T follicular helper cell (primary cell): ENCODE results near the gene RSPH10B.
"Not testable (repeated sequence)": the region's sequence is repeated elsewhere in the genome, so short reads cannot be mapped to it uniquely, and the experiment has no call there.

ENCODE experiments used
- DNase-seq: peaks from one replicate; pipeline ENCODE4 v3.0.0-alpha.2; 2020; ENCODE audit warnings: low read depth
- total RNA-seq, 2 experiments: gene quantifications; one replicate each; lab custom pipeline; 2026; lab: John Stamatoyannopoulos, UW

RSPH10B gene
- total RNA-seq: 0.04 to 0.06 reads per million in 2 experiments

- DNase-seq: not testable (repeated sequence)
Observed at GRCh38 chr7:5970347-5970911, at the start of gene RSPH10B. TSS of gene RSPH10B (minus strand) at chr7:5970689. CDS start at chr7:5967116, 3,573 bp downstream.

DNA sequence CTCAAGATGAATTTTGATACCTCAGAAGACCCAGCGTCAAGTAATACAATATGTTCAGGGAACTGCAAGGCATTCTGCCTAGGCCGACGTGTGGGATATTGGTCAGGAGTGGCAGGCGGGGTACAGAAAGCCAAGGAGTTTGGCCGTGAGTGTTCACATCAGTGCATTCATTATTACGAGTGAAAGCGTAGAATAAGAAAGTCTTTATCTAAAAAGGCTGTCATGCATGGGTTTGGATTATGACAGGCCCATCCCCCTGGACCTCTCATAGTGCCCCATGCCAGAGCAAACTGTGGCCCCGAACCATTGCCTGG, 46.1 kb upstream of the RSPH10B start:
- no peak for DNase-seq

DNA sequence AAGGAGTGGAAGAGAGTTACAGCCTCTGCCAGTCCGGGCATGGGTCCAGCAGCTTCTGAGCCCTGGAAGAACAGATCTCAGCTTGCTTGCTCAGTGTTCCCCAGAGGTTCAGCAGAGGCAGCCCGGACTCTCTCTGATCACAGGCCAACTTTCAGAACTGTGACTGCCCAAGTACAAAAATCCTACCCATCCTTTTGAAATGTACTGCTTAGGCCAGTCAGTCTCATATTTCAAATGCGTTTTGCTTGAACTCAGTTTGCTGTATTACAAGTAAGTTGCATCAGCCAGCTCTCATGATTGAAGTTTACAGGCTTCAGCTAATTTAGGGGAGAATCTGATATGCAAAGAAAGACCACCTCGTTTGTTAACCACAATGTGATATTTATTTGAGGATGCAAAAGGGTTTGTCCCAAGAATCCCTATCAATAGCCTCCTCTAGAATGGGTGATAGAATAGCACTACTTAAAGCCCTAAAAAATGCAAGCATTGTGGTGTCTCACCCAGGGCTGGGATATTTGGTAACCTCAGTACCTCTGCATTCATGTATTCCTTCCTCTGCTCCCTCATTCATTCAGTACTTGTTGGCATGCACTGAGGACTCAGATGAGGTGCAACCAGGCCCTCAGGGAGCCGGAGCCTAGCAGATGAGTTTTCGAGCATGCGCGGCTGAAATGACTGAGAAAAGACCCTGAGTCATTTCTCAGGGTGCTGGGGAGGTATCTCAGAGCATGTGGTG, 45.6 kb upstream of the RSPH10B start:
- no peak for DNase-seq

GRCh38 chr7:6012355-6013104, 42.0 kb upstream of the RSPH10B start:
- DNase-seq: no peak

DNA sequence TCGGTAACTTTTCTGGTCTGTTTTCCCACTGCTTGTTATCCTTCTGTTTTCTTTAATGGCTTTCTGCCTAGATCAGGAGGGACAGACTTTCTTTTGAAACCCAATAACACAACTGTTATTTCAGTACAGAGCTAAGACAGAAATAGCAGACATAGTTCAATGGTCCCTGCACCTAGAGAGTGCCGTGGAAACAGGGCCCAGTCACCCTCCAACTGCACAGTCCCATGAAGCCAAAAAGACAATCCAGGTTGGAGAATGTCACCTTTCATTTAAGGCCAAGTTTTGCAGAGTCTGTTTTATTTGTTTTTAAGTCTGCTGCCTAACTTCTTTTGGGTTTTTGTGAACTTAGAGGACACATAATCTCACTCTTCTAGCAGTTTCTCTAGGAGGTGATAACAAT, 41.1 kb upstream of the RSPH10B start:
- DNase-seq: no peak

DNA sequence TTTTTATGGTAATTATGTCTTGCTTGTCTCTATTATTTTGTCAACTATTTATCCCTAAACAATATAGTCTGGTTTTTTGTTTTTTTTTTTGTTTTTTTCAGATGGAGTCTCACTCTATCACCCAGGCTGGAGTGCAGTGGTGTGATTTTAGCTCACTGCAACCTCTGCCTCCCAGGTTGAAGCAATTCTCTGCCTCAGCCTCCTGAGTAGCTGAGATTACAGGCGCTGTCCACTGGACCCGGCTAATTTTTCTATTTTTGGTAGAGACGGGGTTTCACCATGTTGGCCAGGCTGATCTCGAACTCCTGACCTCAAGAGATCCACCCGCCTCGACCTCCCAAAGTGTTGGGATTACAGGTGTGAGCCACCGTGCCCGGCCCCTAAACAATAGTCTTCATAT, 39.9 kb upstream of the RSPH10B start:
- DNase-seq: not testable (repeated sequence)

DNA sequence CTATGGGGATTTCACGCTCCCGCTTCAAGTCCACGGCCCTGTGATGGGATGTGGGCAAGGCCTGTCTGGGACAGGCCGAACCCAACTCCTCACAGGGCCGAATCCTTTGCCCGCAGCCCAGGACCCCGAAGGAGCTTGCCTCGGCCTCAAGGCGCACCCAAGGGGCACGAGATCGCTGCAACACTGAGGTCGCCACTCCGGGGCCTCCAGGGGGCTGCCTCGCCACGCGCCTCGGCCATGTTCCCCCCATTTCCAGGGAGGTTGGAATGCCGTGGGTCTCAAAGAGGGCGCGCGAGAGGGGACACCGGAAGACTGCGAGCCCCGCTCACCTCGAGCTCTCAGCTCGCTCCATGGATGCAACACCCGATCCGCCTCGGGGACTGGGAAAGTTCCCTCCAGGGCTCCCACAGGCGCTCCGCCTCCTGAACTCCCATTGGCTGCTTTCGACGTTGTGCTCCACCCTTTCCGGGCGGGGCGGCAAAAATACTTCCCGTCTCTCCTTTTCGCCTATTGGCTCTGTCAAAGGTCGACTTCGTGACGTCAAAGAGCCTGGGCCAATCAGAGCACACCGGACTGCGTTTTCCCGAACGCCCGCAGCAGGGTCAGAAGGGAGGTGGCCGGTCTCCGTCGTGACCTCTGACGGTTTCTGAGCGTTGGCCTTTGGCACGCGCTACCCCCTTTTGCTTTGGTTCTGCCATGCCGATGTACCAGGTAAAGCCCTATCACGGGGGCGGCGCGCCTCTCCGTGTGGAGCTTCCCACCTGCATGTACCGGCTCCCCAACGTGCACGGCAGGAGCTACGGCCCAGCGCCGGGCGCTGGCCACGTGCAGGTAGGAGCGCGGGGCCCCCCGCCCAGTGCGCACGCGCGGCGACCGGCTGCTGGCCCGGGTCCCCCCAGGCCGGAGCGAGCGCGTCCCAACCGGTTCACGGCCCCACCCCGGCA, 38.5 kb upstream of the RSPH10B start, which contains the start of the genes AIMP2 and PMS2:
TSS of gene AIMP2 (plus strand) at position 605 of the 944 bp plus-strand sequence. CDS start at position 697, 92 bp downstream.
TSS of gene PMS2 (minus strand) at position 382 of the 944 bp plus-strand sequence. CDS start at position 352, 30 bp downstream.
- DNase-seq: peak; percentile 94

DNA sequence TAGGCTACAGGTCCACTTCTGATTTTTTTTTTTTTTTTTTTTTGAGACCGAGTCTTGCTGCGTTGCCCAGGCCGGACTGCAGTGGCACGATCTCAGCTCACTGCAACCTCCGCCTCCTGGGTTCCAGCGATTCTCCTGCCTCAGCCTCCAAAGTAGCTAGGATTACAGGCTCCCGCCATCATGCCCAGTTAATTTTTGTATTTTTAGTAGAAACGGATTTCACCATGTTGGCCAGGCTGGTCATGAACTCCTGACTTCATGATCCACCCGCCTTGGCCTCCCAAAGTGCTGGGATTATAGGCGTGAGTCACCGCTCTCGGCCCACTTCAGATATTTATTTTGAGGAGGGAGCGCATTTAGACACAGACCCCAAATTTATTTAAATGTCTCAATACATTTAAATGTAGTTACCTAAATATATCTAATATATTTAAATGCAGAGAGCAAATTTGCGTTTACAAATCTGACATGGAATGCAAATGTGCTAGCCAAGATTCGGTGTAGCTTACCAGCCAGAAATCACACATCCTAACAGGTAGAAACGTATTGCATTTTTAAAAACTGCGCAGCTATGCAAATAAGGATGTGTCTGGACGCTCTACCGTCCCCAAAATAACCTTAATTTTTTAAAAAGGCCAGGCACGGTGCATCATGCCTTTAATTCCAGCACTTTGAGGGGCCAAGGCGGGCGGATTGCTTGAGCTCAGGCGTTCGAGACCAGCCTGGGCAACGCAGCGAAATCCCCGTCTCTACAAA, 37.5 kb upstream of the RSPH10B start:
- DNase-seq: not testable (repeated sequence)

DNA sequence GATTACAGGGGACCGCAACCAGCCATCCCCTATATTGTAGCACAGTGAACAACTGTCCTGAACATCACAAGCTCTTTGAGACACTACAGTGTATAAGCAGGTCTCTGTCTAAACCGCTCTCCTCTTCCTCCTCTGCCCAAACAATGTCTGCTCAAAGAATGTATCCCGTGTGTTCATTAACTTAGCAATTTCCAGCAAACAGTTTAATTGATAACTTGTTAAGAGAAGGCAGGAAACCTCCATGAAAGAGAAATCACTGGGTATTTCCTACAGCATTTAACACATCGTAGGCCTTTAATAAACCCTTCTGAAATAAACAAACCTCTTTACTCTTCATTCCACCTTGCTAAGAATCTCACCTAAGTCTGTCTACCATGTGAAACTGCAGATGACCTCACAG, 36.9 kb upstream of the RSPH10B start:
- DNase-seq: no peak

GRCh38 chr7:5997210-5997808, 26.8 kb upstream of the RSPH10B start:
- DNase-seq: peak; percentile 41

DNA sequence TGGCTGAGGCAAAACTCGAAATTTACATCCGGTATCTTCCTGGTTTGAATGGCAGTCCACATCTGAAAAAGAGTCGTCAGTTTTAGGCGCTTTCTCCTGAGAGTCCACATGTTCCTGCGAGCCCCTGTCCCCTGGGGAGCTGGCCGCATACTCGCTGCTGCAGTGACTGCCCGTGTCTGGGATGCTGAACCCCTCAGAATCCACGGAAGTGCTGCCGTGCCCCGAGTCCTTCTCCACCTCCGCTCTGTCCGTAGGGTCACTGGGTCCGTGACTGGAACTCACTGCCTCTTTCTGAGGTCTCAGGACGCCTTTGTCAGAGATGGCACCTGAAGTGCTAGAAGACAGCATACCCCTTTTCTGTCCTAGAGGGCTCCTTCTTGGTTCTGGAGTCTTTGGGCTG, 16.6 kb upstream of the RSPH10B start:
- DNase-seq: not testable (repeated sequence)

DNA sequence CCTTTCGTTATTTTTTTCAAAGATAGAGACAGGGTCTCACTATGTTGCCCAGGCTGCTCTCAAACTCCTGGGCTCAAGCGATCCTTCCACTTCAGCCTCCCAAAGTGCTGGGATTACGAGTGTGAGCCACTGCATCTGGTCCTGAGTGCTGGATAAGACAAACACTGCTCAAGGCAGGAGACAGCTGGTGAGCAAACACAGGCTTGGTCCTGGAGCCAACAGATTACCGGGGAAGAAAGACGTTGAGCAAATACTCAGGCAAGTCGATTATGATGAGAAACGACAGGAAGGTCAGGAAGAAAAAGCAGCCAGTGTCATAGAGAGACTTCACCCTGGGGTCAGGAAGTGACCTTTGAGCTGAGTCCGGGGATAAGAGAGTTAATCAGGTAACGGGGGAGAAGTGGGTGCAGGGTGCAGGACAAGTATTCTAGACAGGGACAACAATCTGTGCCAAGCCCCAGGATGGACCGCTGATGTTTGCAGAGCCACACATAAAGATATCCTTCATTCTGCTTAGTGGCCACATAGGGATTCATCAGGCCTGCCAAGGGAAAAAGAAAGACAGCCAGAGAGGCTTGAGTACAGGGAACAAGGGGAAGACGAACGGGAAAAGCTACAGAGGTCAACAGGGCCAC, 9.3 kb upstream of the RSPH10B start:
- not testable (repeated sequence) for DNase-seq

DNA sequence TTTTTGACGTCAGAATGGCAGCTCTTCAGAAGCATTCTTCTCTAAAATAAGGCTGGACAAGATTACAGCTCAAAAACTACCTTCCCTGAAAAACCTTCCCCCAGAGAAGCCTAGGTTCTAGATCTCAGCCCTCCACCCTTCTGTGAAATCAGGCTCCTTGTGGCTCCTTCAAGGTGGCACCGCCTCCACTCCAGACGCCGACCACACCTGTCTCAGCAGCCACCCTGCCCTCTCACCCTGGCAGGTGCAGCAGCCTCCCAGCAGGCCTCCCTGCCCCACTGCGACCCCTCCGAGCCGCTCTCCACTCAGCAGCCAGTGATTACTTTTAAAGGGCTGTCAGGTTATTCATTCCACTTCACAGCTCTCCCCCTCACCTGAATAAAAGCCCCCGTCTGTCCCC, 3.1 kb upstream of the RSPH10B start:
- not testable (repeated sequence) for DNase-seq

DNA sequence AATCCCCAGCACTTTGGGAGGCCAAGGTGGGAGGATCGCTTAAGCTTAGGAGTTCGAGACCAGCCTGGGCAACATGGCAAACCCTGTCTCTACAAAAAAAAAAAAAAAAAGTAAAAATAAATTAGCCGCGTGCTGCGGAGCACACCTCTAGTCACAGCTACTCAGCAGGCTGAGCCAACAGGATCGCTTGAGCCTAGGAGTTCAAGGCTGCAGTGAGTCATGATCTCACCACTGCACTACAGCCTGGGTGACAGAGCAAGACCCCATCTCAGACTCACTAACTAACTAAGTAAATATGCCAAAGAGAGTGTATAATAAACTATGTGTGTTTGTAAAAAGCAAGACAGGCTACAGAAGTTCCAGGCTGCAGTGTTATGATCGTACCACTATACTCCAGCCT, 6.7 kb downstream of the RSPH10B start:
- DNase-seq: not testable (repeated sequence)

DNA sequence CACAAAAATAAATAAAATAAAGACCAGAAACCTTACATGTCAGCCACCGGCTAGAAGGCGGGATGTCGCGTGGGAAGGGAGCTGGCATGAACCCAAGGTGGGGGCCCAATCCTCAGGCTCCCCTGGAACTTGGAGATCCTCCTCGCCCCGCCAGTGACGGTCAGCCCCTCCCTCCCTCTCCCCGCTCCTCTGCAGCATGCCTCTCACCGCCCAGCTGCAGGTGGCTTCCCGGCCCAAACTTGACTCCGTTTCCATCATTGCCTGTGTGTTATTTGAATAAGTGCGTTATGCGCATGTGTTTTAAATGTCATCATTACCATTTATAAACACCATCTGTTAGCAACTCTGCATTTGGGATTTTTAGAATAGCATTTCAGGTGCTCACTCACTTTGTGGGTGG, 7.3 kb downstream of the RSPH10B start:
- not testable (repeated sequence) for DNase-seq

DNA sequence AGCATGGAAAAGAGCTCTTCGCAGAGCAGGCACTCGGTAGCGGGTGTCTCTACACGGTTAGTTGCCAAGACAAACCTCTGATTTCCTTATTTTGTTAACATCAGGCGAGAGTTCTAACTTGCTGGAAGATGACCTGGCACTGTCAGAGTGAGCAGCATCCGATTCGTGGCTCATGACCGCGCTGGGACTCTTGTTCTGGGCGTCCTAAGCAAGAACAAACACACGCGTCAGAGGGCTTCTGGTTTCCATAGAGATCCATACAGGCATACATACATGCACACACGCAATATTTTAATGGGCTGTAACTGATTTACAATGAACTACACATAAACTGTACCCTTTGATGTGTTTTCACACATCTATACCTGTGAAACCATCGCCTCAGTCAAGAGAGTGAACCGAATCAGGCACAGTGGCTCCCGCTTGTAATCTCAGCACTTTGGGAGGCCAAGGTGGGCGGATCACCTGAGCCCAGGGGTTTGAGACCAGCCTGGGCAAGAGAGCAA, 35.5 kb downstream of the RSPH10B start:
- DNase-seq: not testable (repeated sequence)

DNA sequence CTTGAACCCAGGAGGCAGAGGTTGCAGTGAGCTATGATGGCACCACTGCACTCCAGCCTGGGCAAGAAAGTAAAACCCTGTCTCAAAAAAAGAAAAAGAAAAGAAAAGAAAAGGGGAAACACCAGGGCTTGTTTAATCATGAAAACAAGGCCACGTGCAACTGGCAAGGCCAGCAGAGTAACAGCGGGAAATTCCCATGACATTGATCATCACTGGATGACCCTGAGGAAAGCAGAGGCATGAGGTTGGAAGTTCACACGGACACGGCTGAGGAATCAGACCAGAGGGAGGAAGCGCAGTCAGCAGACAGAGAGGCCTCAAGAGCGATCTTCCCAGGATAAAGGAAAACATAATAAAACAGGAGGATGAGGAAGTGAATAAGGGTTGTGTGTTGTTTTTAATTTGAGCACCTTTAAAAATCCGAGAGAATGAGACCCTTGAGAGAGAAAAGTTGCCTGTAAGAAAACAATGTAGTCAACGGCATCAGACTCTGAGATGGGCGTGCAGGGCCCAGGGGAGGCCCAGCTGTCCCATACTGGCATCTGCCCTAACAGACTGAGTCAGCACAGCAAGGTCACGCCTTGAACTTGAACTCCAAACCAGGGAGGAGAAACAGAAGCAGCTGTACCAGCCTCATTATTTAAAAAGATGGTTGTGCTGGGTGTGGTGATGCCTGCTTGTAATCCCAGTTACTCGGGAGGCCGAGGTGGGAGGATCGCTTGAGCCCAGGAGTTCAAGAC, 38.4 kb downstream of the RSPH10B start:
- DNase-seq: not testable (repeated sequence)

DNA sequence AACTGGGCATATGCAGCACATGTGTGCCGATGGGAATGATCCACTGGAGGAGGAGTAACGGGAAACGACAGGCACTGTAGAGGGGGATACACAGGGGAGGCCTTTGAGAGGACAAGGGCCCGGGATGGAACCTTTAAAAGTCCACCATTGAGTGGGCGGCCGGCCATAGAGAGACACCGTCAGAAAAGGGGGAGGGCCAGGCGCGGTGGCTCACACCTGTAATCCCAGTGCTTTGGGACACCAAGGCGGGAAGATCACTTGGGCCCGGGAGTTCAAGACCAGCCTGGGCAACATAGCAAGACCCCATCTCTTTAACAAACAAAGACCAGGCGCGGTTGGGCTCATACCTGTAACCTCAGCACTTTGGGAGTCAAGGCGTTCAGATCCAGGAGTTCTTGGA, 39.2 kb downstream of the RSPH10B start:
- DNase-seq: not testable (repeated sequence)

GRCh38 chr7:5930290-5930689, 40.2 kb downstream of the RSPH10B start:
- DNase-seq: not testable (repeated sequence)
